Activated CD4-positive, alpha-beta T cell treated with anti-CD3 and anti-CD28 coated beads for 36 hours (primary cell): ENCODE data around the gene CACNA1I. TPM values are rescaled to one million over a fixed set of nuclear protein-coding genes. Genes with fewer than 3 reads are reported as not detected.

ENCODE experiments used
- ATAC-seq: fragments of 200-7000 bp; cut with Tn5 transposase; one replicate; pipeline ENCODE4 v1.10.0; 2021; ENCODE audit warnings: mild to moderate bottlenecking, moderate library complexity
- CTCF ChIA-PET: fragments of 350-600 bp; sonication (Branson Sonifier 250); formaldehyde crosslinking; loops from one replicate; lab custom pipeline; 2021; ENCODE audit warnings: antibody characterized with exemption; lab: Charles Lee
- POLR2A ChIA-PET: fragments of 350-600 bp; sonication (Branson Sonifier 250); formaldehyde crosslinking; loops from one replicate; lab custom pipeline; 2021; ENCODE audit warnings: antibody characterized with exemption, inconsistent platforms; lab: Charles Lee
- DNase-seq: peaks from one replicate; pipeline ENCODE4 v3.0.0-alpha.2; 2020
- H3K27ac Mint-ChIP-seq: one replicate; pipeline ENCODE4 v1.8.0; 2021; ENCODE audit warnings: mixed read lengths
- H3K27me3 Mint-ChIP-seq: one replicate; pipeline ENCODE4 v1.8.0; 2021; ENCODE audit warnings: mixed read lengths
- H3K36me3 Mint-ChIP-seq: one replicate; pipeline ENCODE4 v1.8.0; 2021; ENCODE audit warnings: low read depth, mixed read lengths
- H3K4me1 Mint-ChIP-seq: one replicate; pipeline ENCODE4 v1.8.0; 2021; ENCODE audit warnings: mixed read lengths
- H3K4me3 Mint-ChIP-seq: one replicate; pipeline ENCODE4 v1.8.0; 2021; ENCODE audit warnings: mild to moderate bottlenecking, moderate library complexity, mixed read lengths
- H3K9me3 Mint-ChIP-seq: one replicate; pipeline ENCODE4 v1.8.0; 2021; ENCODE audit warnings: low read depth, mixed read lengths
- intact Hi-C, 2 experiments: fragments of 100-400 bp; cut with DNase I in 1 of 2; cut with micrococcal nuclease in 1 of 2; formaldehyde crosslinking; loops; one replicate each; pipeline versions ENCODE4 v1.14.2 to v1.15.1; 2022 to 2024; cut with DNase I, micrococcal nuclease
- total RNA-seq, 2 experiments: library from RNA; stranded (reverse); gene quantifications; one replicate each; pipeline ENCODE4 v1.2.3, GENCODE V29; 2021

The CACNA1I gene
- total RNA-seq, 2 experiments from 2014 or later, result 0.37 to 0.39 TPM

DNA sequence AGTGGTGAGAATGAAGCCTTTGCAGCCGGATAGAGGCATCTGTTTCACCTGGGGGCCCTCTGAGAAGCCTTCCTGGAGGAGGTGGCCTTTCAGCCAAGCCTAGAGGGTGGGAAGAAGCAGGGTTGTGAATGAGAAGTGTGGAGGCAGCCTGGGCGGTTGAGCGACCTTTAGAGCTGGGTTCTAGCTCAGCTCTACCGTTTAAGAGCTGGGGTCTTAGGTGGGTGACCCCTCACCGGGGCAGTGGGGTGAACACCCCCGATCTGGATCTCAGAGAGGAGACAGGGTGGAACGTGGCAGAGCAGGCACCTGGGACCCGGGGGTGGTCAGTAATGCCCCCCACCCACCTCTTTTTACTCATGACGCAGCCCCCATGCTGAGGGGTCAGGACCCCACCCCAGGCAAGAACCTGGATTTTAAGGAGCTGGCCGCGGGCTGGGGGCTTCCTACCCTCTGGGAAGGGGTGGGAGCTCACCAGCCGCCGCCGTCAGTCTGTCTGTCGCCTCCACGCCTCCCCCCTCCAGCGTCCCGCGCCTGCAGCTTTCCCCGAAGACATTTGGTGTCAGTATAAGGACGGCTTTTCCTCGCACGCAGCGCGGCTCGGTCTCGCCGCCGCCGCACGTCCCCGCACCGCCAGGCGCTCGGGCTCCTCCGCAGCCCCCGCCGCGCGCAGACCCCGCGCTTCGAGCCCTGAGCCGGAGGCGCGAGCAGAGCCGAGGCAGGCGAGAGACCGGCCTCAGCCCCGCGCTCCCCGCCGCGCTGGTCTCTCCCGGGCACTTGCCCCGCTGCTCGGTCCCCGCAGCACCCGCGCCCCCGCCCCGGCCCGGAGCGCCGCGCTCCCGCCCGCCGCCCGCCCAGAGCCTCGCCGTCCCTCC lies 13.3 kb upstream of the CACNA1I start:
- DNase-seq (peak; percentile 71), ATAC-seq (peak; percentile 78)
- Mint-ChIP-seq H3K4me1 (peaks cover 2% of the 10 kb centered on the region), H3K9me3 (no peaks in the 10 kb centered on the region), H3K4me3 (peak overlapping the region; percentile 51), H3K27ac (no peak overlapping the region), H3K27me3 (peaks cover 19% of the 10 kb centered on the region), H3K36me3 (no peaks in the 10 kb centered on the region)
- POLR2A ChIA-PET, result interaction anchor here (0.6 kb wide), 1 partner anchor 248 kb away, joined by 3 read pairs; no protein-coding TSS in a partner anchor
- CTCF ChIA-PET, result interaction anchor here (0.6 to 1.1 kb wide), 5 partner anchors 9 to 897 kb away, joined by 3 to 4 read pairs (median 3); no protein-coding TSS in a partner anchor
- intact Hi-C loops, result loop anchor here in 1 of 2 experiments (1.0 to 5.0 kb wide), 3 partner anchors 385 to 480 kb away; no protein-coding TSS in a partner anchor

DNA sequence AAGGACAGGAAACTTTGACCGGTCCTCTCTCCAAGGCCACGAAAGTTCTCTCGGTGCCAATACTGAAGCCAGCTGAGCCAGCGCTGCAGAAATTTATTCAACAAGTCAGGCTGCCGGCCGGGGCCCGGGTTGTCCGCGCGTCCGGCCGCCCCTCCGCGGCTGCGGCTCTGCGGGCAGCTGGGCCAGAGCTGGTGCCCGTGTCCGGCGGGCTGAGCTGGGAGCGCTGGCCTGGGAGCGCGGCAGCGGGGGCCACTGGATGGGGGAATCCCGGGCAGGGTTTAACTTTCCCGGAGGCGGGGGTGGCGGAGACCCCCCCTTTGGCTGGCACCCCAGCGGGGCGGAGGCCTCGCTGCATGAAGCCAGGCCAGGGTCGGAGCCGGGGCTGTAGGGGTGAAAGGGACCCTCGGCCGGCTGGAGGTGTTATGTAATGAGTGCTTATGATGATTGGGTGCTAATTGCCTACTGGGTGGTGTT lies 12.3 kb upstream of the CACNA1I start:
- H3K4me1 Mint-ChIP-seq, result peaks cover 2% of the 10 kb centered on the region
- ChIA-PET POLR2A (no interaction called here), CTCF (interaction anchor here (0.6 kb wide), 1 partner anchor 234 kb away, joined by 4 read pairs; no protein-coding TSS in a partner anchor)
- ATAC-seq, result no peak
- H3K27ac Mint-ChIP-seq, result no peak overlapping the region
- DNase-seq, result no peak
- intact Hi-C loops, result loop anchor here in 1 of 2 experiments (5.0 kb wide), 2 partner anchors 384 to 479 kb away; no protein-coding TSS in a partner anchor
- peaks cover 19% of the 10 kb centered on the region for H3K27me3 Mint-ChIP-seq
- no peak overlapping the region for H3K4me3 Mint-ChIP-seq
- H3K9me3 Mint-ChIP-seq, result no peaks in the 10 kb centered on the region
- no peaks in the 10 kb centered on the region for H3K36me3 Mint-ChIP-seq

- Mint-ChIP-seq H3K4me3 (no peak overlapping the region), H3K36me3 (no peaks in the 10 kb centered on the region), H3K27ac (no peak overlapping the region), H3K27me3 (peaks cover 19% of the 10 kb centered on the region), H3K9me3 (no peaks in the 10 kb centered on the region), H3K4me1 (peaks cover 2% of the 10 kb centered on the region)
- ATAC-seq (no peak), DNase-seq (no peak)
- intact Hi-C loops, result loop anchor here in 1 of 2 experiments (5.0 kb wide), 2 partner anchors 383 to 478 kb away; no protein-coding TSS in a partner anchor
- ChIA-PET POLR2A (no interaction called here), CTCF (interaction anchor here (0.7 kb wide), 2 partner anchors 357 to 451 kb away, joined by 3 to 4 read pairs; no protein-coding TSS in a partner anchor)
Observed at GRCh38 chr22:39558950-39559349, 11.6 kb upstream of the CACNA1I start.

DNA sequence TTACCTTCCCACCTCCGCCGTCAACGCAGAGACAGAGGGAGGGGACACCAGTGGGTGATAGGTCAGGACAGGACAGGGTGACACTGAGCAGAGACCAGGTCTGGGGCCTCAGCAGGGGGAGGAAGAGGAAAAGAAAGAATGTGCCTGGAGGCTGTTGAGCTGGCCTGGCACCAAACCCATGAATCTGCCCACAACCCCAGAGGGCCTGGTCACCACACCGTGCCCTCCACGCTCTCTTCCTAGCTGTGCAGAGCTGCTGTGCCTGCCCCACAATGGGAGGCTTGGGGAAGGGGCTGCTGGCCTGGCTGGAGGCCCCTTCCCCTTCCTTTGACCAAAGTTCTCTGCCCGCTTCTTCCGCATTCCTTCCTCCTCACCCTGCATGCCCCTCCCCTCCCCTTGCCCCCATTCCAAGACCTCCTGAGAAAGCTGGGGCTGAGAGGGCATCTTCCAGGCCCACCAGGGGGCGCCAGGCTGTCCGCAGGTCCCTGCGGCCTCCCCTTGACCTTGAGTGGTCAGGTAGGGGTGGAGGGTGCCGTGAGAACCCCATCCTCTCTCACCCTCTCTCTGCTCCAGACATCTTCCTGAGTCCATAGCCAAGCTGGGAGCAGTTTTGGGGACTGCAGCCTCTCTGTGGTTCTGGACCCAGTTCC lies 11.0 kb upstream of the CACNA1I start:
- CTCF ChIA-PET, result interaction anchor here (0.6 to 0.7 kb wide), 3 partner anchors 25 to 451 kb away, joined by 3 to 4 read pairs (median 3); no protein-coding TSS in a partner anchor
- no peak overlapping the region for H3K27ac Mint-ChIP-seq
- peak; percentile 44 for DNase-seq
- POLR2A ChIA-PET, result no interaction called here
- H3K4me1 Mint-ChIP-seq, result peaks cover 2% of the 10 kb centered on the region
- H3K4me3 Mint-ChIP-seq, result no peak overlapping the region
- H3K9me3 Mint-ChIP-seq, result no peaks in the 10 kb centered on the region
- intact Hi-C loops, result loop anchor here in 1 of 2 experiments (5.0 kb wide), 2 partner anchors 383 to 478 kb away; no protein-coding TSS in a partner anchor
- H3K27me3 Mint-ChIP-seq, result peaks cover 19% of the 10 kb centered on the region
- ATAC-seq, result no peak
- H3K36me3 Mint-ChIP-seq, result no peaks in the 10 kb centered on the region

DNA sequence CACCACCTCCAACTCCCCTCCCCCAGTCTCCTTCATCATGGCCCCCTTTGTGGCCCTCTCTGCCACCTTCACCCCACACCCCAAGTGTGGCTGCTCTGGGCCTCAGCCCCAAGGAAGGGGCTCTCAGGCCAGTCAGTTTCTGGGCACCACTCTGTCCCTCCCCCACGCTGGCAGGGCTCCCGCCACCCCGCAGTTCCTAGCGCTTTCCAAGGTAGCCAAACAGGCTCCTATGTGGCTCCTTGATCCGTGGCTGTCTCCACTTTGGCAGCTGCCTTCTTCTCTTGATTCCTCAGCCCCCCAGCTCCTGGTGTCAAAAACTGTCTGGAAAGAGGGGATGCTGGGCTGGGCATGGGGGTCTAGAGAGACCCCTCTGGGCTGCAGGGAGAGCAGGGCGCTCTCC lies 10.4 kb upstream of the CACNA1I start:
- Mint-ChIP-seq H3K4me1 (peaks cover 2% of the 10 kb centered on the region), H3K27me3 (peaks cover 19% of the 10 kb centered on the region), H3K9me3 (no peaks in the 10 kb centered on the region), H3K4me3 (no peak overlapping the region), H3K27ac (no peak overlapping the region), H3K36me3 (no peaks in the 10 kb centered on the region)
- POLR2A ChIA-PET, result no interaction called here
- intact Hi-C loops, result no loop called here
- DNase-seq (no peak), ATAC-seq (no peak)
- CTCF ChIA-PET, result no interaction called here

GRCh38 chr22:39562839-39563489 lies 7.6 kb upstream of the CACNA1I start:
- no peak for DNase-seq
- ChIA-PET POLR2A (interaction anchor here (0.7 kb wide), 1 partner anchor 459 kb away, joined by 3 read pairs; no protein-coding TSS in a partner anchor), CTCF (interaction anchor here (0.6 to 0.9 kb wide), 2 partner anchors 40 to 462 kb away, joined by 3 to 4 read pairs; no protein-coding TSS in a partner anchor)
- Mint-ChIP-seq H3K9me3 (peaks cover 6% of the 10 kb centered on the region), H3K4me3 (no peak overlapping the region), H3K36me3 (no peaks in the 10 kb centered on the region), H3K4me1 (peaks cover 15% of the 10 kb centered on the region), H3K27ac (no peak overlapping the region), H3K27me3 (peaks cover 5% of the 10 kb centered on the region)
- no peak for ATAC-seq
- intact Hi-C loops, result no loop called here

DNA sequence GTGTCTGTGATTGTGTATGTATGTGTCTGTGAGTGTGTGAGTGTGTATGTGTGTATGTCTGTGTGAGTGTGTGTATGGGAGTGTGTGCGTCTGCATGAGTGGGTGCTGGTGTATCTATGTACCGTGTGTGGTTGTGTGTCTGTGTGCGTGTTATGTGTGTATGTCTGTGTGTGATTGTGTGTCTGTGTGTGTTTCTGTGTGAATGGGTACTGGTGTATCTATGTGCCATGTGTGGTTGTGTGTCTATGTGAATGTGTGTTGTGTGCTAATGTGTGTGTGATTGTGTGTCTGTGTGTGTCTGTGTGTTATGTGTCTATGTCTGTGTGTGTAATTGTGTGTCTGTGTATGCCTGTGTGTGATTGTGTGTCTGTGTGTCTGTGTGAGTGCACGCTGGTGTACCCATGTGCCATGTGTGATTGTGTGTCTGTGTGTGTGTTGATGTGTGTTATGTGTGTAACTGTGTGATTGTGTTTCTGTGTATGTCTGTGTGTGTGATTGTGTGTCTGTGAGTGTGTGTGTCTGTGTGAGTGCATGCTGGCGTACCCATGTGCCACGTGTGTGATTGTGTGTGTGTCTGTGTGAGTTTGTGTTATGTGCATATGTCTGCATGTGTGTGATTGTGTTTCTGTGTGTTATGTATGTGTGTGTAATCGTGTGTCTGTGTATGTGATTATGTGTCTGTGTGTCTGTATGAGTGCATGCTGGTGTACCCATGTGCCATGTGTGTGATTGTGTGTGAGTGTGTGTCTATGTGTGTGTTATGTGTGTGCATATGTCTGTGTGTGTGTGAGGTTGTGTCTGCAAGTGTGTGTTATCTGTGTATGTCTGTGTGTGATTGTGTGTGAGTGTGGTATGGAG lies 6.8 kb upstream of the CACNA1I start:
- intact Hi-C loops, result no loop called here
- Mint-ChIP-seq H3K36me3 (no peaks in the 10 kb centered on the region), H3K27ac (no peak overlapping the region), H3K4me1 (peaks cover 15% of the 10 kb centered on the region), H3K27me3 (peaks cover 1% of the 10 kb centered on the region), H3K4me3 (no peak overlapping the region), H3K9me3 (peaks cover 6% of the 10 kb centered on the region)
- ATAC-seq (no peak), DNase-seq (no peak)
- ChIA-PET POLR2A (no interaction called here), CTCF (interaction anchor here (1.0 kb wide), 1 partner anchor 30 kb away, joined by 3 read pairs; no protein-coding TSS in a partner anchor)

- ChIA-PET CTCF (no interaction called here), POLR2A (no interaction called here)
- no peaks in the 10 kb centered on the region for H3K27me3 Mint-ChIP-seq
- no peaks in the 10 kb centered on the region for H3K36me3 Mint-ChIP-seq
- peaks cover 6% of the 10 kb centered on the region for H3K9me3 Mint-ChIP-seq
- no peak overlapping the region for H3K27ac Mint-ChIP-seq
- H3K4me1 Mint-ChIP-seq, result peaks cover 15% of the 10 kb centered on the region
- ATAC-seq, result no peak
- intact Hi-C loops, result no loop called here
- DNase-seq, result no peak
- no peak overlapping the region for H3K4me3 Mint-ChIP-seq
Observed at GRCh38 chr22:39565414-39565944, 5.1 kb upstream of the CACNA1I start.

DNA sequence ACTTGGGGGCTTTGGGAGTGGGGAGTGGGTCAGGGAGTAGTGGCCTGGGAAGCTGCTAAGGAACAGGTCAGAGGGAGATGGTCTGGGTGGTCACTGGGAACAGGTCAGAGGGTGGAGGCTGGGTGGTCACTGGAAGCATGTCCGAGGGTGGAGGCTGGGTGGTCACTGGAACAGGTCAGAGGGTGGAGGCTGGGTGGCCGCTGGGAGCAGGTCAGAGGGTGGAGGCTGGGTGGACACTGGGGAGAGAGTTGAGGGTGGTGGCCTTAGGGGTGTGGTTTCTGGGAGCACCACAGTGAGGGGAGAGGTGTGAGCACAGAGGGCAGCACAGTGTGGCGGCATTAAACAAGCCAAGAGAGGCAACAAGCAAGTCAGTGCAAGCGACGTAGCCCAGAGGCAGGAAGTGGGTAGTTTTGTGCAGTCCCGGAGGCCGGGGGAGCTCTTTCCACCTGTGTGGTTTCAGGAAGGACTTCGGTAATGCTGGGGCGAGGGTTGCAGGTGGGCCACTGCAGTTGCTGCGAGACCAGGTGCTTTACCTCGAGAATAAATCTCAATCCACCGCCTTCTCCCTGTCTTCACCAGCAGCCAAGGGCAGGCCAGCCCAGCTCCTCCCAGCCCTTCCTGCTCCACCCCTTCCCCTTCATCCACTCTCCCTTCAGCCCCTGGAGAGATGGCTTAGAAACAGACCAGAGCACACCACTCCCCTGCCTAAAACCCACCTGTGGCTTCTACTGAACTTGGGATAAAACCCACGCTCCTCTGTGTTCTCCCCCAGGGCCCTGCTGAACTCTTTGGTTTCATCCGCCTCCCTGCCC lies 3.2 kb upstream of the CACNA1I start:
- POLR2A ChIA-PET, result no interaction called here
- peaks cover 15% of the 10 kb centered on the region for H3K4me1 Mint-ChIP-seq
- CTCF ChIA-PET, result interaction anchor here (0.7 to 1.2 kb wide), 3 partner anchors 12 to 457 kb away, joined by 3 to 6 read pairs (median 4); no protein-coding TSS in a partner anchor
- H3K27me3 Mint-ChIP-seq, result no peaks in the 10 kb centered on the region
- H3K36me3 Mint-ChIP-seq, result no peaks in the 10 kb centered on the region
- intact Hi-C loops, result no loop called here
- peaks cover 6% of the 10 kb centered on the region for H3K9me3 Mint-ChIP-seq
- DNase-seq, result peak; percentile 64
- H3K4me3 Mint-ChIP-seq, result no peak overlapping the region
- H3K27ac Mint-ChIP-seq, result peak overlapping the region; percentile 53
- ATAC-seq, result peak; percentile 95
